HG02943 (cell line): ENCODE results near the gene DNAJB12.
"Not testable (repeated sequence)": the region's sequence is repeated elsewhere in the genome, so short reads cannot be mapped to it uniquely, and the experiment has no call there.

ENCODE experiments used
- ATAC-seq: cut with Tn5 transposase; IDR thresholded peaks from one replicate; pipeline ENCODE4 v1.9.1; 2021; ENCODE audit warnings: mild to moderate bottlenecking, low read depth, moderate library complexity; ENCODE audit not compliant: unreplicated experiment

Gene DNAJB12

DNA sequence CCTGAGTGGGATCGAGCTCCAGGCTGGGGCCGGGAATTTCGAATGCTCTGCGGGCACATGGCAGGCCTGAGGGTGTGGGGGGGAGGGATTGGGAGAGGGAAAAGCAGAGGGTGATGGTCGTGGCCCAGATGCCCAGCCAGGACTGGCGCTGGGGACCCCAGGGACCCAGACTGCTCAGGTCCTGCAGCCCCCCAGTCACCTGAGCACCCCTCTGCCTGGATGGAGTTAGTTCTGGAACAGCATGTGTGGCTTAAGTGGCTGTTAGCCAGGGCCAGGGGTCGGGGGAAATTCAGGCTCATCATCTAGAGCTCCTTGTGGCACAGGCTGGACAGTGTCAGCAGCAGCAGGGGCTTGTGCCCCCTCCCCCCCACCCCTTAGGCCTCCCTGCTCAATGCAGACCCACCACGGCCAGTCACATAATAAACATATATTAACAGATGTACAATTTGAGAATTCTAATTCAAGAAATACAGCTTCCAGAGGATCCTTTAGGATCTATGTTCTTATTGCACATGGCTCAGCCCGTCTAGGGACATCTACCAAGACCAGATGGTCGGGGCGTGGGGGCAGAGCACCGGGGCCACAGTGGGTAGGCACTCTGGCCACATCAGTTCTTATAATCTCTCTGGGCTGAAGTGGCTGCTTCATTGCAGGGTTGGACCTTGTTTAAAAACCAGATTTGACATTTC is 22.2 kb downstream of the DNAJB12 start:
- no peak for ATAC-seq

DNA sequence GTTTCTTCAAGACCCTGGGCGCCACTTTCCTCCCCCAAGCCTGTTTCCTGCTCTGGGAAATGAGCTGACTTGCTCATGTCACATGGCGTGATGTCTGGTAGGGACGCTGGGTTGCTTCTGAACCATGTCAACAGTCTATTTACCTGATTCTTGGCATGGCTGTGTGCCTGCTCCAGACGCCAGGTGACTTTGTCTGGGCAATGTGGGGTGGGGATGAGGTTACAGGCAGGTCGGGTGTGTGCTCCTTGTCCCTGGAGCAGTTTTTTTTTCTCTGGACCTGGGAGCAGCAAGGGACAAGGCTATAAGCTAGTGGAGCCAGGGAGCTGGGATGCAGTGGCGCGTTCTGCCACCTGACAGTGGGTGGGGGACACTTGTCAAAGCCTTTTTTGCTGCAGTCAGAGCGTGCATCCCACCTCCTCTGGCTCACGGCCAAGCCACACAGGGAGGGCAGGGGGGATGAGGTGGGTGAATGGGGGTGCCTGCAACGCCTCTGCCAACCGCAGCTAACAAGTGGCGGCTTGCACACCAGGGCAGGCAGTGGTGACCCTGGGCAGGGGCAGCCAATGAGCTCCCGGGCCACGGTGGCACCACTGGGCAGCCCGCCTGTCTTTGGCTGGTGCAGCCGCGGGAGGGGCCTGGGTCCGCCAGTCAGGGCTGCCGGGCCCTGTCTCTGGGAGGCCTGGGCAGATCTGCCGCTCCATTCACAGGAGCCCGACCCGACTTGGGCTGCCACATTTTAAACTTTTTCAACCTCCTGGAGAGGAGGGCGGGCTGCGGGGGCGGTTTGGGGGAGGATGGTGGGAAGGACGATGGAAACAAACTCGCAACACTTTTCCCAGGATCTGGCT is 22.9 kb downstream of the DNAJB12 start:
- ATAC-seq, result peak; percentile 35

DNA sequence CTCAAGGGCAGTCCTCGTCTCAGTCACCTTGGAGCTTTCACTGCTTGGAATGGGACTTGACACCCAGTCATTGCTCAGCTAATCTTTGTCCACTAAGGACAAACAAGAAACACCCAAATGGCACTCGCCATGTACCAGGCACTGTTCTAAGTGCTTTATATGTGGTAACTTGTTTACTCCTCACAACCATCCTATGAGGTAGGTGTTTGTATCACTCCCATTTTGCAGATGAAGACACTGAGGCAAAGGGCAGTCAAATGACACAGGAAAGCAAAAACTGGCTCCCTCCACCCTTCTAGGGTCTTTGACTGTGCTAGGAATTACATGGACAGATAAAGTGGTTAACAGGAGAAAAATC is 24.7 kb downstream of the DNAJB12 start:
- no peak for ATAC-seq

GRCh38 chr10:72329290-72330068 is 25.2 kb downstream of the DNAJB12 start:
- ATAC-seq, result no peak

DNA sequence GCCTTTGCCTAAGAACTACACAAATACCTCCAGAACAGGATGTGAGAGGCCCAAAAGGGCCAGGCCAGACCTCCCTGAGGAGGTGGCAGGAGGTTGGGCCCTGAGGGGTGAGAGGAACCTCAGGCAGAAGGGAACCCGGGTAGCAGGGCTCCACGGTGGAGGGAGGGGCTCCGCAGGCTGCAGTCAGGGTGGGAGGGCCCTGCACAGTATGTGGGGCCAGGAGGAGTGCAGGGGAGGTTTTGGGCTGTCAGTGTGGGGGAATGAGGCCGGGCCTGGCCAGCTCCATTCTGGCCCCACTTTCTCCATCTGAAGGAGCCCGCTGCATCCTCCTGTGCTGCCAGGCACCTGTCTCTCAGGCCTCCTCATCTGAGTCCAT is 25.9 kb downstream of the DNAJB12 start:
- no peak for ATAC-seq

- no peak for ATAC-seq
Observed at GRCh38 chr10:72328045-72328828, 26.5 kb downstream of the DNAJB12 start.

GRCh38 chr10:72326665-72327603 is 27.8 kb downstream of the DNAJB12 start:
- not testable (repeated sequence) for ATAC-seq

DNA sequence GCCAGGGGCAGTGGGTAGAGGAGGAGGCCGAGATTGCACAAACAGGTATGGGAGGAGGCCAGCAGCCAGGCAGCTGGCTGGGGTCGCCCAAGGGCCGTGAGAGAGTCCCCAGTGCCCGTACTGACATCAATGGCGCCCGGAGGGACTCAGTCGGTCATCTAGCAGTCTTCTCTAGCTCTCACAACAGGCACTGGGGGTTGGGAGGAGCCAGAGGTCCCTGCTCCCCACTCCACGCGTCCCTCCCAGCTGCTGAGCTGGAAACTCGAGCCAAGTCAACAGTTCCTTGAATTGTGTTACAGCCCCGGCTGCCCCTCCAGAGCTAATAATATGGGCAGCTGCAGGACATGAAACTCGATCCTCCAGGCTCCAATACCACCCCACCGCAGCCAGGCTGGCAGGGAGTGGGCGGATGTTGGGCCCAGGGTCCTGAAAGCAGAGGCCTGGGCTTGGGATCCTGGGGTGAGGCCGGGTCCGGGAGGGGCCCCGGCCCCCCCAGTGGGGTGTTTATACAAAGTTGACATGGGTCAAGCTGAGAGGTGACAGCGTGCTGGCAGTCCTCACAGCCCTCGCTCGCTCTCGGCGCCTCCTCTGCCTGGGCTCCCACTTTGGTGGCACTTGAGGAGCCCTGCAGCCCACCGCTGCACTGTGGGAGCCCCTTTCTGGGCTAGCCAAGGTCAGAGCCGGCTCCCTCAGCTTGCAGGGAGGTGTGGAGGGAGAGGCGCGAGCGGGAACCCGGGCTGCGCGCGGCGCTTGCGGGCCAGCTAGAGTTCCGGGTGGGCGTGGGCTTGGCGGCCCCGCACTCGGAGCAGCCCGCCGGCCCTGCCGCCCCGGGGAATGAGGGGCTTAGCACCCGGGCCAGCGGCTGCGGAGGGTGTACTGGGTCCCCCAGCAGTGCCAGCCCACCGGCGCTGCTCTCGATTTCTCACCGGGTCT is 29.2 kb downstream of the DNAJB12 start:
- not testable (repeated sequence) for ATAC-seq

DNA sequence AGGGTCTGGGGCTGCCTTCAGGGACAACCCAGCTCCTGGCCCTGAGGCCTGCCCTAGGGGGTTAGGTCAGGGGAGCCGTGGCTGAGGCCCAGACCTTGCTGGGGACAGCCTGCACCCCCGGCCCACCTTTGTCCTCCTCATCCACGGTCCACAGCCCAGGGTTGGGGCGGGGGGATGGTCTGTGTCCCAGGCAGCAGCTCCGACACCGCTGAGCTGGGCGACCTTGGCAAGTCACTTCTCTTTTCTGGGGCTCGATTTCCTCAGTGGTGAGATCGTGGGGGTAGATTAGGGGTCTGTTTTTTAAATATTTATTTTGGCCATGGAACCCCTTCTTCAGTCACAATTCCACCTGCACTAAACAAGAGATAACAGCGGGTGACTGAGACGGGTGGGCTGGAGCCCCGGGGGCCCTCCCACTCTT is 30.9 kb downstream of the DNAJB12 start:
- no peak for ATAC-seq

DNA sequence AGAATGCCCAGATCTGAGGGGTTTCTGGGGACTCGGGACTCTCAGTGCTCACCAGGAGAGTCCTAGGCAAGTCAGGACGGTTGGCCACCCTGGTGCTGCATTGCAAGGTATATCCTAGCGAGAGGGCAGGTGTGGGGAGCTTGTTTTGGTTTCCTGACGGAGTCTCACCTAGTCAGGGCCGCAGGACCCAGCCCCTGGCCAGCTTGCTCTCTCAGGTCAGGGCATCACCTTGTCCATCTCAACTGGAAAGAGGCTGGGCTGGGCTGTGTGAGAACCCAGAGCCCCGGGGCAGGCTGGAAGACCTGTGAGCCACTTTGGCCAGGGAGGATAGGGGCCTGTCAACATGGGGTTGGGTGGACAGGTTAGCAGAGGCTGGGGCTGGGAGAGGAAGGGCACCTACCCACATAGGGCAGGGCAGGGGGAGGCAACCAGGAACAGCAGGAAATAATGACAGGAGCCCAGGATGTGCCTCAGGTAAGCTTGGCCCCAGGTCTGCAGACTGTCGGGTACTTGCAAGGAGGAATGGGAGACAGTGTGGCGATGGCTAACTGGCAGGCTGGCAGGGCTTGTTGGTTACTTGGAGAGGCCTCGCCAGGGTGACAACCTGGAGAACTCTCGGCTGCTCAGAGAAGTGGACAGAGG is 31.5 kb downstream of the DNAJB12 start:
- ATAC-seq, result no peak

DNA sequence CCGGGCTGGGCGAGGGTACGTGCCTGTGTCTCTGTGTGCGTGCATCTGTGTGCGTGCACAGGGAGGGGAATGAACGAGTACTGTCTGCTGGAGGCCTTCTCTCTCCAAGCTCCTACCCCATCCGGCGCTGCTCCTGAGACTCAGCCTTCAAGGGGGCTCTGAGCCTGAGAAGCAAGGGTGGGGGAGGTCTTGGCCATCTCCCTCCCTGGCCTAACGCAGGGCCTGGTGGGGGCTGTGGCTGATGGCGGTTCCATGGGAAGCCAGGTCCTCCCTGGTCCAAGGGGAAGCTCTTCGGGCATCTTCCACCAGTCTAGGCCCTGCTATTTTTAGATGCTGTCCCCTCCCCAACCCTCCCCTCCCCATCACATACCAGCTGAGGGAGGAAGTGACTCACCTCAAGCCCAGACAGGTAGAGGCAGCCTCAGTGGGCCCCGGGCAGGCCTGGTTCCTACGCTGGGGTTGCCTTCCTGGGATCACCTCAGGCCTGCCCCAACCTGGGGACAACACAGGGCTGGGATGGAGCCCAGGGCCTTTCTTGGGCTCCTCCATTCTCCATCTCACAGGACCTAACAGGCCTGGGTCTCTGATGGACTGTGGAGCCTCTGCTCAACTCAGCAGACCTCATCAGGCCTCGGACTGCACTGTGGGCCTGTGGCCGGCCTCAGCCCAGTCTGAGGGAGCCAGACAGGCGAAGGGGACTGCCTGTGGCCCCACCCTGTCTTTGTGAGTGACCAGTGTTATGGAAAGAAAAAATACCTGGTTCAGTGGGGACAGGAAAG is 32.2 kb downstream of the DNAJB12 start:
- no peak for ATAC-seq

DNA sequence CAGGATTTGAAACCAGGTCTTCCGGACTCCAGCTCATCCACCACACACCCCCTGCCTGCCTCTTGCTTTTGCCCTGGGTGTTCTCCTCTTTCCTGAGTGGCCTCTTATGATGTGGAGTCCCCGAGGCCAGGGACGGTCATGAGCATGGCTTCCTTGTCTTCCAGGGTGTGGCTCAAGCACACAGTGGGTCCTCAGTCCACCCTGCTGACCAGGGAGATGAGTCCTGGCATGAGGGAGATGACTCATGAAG is 32.8 kb downstream of the DNAJB12 start:
- no peak for ATAC-seq

GRCh38 chr10:72321248-72322029 is 33.3 kb downstream of the DNAJB12 start:
- ATAC-seq, result no peak

DNA sequence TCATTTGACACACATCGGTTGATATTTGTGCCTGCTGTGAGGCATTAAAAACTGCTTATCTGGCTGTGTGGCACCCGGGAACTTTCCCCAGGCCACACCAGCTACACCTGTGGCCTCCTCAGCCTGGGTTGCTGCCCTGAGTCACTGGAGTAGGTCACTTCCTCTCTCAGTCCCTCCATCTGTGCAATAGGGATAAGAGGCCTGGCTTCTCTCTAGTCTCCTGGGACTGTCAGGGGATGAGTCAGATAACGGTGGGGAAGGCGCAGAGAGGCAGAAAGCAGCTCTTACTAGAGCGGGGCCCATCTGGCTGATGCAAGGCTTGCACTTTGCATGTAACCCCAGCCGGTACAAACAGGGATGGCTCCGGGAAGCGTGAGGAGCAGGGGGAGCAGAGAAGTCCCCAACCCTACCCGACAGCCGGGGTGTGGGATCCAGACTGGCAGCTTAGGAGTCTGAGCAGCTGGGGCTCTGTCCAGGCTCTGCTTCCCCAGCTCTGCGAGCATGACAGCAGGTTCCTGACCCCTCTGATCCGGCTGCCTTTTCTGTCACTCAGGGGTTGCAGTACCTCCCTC is 34.0 kb downstream of the DNAJB12 start:
- ATAC-seq, result peak; percentile 63

GRCh38 chr10:72319416-72320254 is 35.1 kb downstream of the DNAJB12 start:
- ATAC-seq, result peak; percentile 58
